ENCODE measurements around the gene PXYLP1.
"Not testable (repeated sequence)": the region's sequence is repeated elsewhere in the genome, so short reads cannot be mapped to it uniquely, and the experiment has no call there.

The PXYLP1 gene

DNA sequence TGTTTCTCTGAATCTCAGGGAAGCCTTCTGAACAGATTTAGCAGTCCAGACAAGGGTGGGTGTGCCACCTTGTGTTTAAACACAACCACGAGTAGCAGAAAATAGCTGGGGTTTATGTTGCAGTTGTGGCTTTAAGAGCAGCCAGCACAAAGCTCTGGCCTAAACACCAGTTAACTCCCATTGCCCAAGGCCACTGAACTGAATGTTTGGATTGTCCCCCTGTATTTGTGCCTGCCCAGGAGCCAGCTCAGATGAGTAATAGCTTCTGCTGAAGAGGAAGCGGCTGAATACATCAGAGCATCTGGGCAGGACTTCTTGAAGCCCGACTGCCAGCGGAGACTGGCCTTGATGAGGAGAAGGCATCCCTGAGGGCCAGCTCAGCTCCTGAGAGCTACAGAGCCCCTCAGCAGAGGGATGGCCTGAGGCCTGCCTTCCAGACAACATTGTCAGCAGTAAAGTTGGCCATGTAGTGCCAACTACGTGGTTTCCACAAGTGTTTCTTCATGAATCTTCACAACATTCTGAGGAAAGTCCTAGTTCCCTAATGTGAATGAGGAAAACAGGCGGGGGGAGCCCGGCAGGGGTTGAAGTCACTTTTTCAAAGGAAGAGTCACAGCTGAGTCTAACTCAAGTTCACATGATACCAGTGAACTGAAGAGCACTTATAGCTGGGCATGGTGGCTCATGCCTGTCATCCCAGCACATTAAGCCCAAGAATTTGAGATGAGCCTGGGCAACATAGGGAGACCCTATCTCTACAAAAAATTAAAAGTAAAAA, 70.9 kb downstream of the PXYLP1 start:
- no peak for DNase-seq

GRCh38 chr3:141303481-141304223, 72.0 kb downstream of the PXYLP1 start:
- DNase-seq: peak; percentile 28

DNA sequence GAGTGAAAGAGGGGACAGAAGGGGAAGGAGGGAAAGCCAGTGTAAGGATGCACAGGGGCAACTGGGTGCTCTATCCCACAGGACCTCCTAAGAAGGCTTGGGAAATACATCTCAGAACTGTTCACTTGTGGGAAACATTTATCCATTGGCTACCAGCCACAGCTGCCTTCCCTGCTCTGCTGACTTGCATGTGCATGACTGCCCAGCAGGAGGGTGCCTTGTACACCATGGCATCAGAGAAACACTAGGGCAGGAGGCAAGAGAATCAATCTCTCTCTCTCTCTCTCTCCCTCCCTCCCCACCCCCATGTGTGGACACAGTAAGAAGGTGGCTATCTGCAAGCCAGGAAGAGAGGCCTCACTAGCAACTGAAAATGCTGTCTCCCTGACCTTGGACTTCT, 73.8 kb downstream of the PXYLP1 start:
- DNase-seq: no peak

- DNase-seq: no peak
Observed at GRCh38 chr3:141306276-141306675, 74.7 kb downstream of the PXYLP1 start.

DNA sequence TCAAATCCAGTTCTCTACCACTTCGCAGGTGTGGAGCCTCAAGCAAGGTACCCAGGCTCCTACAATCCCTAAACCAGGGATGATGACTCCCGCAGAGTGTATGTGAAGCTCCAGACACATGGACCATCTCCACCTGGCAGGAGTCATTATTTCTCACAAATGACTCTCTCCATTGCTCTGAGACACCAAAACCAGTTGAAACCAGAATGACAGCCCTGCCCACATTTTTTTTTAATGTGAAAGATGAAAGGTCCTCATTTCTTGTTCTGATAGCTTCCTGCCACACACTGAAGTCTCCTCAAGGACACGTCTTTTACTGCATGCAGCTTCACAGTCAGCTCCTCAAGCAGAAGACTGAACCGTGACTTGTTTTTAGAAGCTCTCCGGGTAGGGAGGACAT, 75.3 kb downstream of the PXYLP1 start:
- no peak for DNase-seq

DNA sequence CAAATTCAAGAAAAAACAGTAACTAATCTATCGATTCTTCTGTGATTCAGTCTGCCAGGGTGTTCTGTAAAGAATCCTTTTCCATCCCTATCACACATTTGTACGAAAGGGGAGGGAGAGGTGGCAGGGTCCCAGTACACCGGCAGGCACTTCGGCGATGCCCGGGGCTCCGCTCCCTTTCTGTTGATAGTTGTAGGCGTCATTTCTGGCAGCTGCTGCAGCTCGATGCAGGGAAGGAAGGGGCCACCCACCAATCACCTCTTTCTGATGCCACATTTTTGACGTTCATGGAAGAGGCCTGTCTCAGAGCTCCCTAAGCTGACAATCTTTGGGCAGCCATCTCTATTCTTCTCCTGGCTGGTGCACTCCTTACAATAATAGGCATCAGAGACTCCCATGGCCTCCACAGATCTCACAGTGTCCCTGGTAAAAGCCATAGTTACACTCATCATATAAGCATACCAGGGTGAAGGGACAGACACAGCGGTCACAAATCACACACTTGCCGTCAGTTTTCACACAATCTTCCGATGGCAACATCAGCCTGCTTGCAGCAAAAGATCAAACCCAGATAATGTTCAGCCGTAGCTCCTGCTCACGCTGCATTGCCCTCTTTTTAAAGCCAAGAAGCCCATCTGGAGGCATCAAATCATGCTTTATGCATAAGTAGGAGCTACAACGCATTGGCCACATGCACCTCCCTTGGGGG, 75.9 kb downstream of the PXYLP1 start:
- no peak for DNase-seq

DNA sequence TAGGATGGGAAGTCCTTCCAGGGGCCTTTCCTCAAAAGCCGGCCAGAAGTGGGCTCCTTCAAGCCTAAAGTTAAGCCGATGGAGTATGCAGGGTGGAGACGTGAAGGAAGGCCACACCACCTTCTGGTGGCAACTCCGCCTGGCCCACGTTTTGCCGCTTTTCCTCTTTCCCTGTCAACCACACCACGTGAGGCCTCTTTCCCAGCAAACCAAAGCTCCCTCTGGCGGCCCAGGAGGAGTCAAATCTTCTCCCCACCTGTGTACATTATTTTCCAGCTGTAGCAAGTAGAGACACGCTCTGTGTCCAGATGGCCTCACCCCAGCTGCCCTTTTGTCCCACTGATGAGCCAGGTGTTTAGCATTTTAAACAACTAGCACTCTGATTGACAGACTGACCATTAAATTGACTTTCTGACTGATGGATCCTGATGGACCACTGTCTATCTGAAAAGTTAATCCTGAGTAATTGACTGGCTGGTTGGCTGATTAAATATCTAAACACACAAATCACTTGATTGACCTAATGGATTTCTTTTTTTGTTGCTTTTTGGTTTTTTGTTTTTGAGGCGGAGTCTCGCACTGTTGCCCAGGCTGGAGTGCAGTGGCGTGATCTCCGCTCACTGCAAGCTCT, 77.1 kb downstream of the PXYLP1 start:
- DNase-seq: no peak

DNA sequence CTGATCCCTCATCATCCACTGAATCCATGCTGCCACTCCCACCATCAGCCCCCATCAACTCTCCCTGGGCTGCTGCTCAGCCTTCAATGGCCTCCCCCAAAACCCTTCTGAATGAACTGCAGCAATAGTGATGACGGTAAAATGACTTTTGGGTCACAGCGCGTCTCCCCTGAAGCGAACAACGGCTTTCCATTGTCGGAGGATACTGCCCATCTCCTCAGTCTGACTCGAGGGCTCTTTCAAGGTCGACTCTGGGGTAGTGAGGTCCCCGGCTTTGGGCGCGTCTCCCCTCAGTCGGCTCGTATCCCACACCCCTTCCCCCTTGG, 79.5 kb downstream of the PXYLP1 start:
- DNase-seq: no peak

DNA sequence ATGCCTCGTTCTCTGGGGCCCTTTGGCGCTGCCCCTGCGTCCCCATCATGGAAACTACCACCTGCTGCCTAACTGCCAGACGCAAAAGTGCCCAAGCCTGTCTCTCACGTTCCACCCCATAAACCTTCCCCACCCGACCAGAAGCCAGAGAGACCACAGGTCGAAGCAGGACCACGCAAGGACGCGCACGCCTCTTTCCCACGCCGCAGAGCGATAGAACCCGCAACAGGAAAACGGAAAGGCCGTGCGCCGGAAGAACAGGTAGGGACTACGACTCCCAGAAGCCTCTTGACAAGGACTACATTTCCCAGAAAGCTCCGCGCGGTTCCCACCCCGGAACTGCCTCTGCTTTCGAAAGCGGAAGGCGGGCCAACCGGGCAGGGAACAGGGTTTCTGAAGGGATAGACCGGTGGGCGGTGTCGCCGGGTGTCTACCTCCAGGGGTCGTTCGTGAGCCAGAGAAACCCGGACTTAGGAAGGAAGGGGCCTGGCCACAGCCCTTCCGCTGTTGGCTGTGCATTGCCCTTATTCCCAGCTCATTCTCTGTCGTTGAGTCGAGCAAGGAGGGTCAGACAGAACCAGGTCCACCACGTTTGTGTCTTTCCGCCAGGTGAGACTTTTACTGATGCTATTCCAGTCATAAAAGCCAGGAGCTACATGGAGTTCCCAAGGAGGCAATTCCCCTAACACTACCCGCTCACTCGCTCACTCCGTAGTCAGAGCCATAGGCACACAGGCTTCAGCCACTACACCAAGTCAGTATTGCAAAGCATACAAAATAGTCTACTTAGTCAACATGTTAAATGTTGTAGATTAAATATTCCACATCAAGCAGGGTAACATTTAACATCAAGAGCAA, 80.1 kb downstream of the PXYLP1 start:
- peak; percentile 99 for DNase-seq

DNA sequence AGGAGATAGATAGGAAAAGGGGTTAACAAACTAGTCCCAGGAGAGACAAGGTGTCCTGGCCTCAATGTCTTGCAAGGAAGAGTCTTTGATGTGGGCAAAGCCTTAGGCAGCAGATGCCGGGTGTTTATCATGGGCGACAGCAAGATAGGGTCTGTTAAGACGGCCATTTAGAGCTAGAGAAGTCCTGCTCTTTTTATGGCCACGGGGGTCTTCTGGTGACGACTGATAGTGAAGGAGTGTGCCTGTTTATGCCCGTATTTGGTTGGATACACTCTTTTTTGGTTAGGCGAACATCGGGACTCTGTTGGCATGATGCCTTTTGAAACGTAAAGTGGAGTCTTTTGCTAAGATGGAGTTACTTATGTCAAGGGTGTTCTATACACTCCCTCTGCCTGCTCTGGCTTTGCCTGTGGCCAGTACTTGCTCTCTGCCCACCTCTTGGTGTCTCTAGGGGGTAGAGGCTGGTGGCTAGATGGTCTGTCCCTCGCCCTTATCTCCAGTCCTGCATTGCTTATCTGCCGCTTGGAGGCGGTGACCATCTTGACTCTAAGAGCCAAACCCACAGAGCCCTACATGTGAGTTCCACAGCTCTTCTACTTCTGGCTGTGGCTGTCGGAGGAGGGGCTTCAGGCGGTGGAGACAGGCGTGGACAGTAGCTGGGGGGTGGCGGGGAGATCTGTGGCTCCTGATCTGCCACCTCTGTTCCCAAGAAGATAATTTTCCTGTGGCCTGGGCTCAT, 80.9 kb downstream of the PXYLP1 start:
- no peak for DNase-seq

DNA sequence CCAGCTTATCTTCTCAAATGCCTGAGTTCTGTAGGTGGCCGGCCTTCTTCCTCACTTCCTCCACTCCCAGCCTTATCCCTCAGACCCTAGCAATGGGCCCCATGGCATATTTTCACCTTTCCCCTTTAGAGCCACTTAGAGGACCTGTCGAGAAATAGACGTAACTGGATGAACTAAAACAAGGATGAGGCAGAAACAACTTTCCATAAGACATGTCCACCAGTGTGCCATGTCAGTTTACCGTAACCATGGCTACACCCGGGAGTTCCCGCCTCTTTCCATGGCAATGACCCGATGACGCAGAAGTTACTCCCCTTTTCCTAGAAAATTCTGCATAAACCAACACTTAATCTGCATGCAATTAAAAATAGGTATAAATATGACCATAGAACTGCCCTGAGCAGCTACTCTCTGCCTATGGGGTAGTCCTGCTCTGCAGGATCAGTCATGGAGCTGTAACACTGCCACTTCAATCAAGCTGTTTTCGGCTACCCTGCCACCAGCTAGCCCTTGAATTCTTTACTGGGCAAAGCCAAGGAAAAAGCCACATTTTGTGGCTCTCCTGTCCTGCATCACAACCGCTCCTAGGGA, 81.6 kb downstream of the PXYLP1 start:
- DNase-seq: no peak

DNA sequence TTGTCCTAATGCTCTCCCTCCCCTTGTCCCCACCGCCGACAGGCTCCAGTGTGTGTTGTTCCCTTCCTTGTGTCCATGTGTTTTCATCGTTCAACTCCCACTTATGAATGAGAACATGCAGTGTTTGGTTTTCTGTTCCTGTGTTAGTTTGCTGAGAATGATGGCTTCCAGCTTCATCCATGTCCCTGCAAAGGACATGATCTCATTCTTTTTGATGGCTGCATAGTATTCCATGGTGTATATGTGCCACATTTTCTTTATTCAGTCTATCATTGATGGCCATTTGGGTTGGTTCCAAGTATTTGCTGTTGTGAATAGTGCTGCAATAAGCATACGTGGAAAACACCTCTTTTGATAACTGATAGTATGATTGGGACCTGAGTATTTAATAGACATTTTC, 82.8 kb downstream of the PXYLP1 start:
- DNase-seq: not testable (repeated sequence)

DNA sequence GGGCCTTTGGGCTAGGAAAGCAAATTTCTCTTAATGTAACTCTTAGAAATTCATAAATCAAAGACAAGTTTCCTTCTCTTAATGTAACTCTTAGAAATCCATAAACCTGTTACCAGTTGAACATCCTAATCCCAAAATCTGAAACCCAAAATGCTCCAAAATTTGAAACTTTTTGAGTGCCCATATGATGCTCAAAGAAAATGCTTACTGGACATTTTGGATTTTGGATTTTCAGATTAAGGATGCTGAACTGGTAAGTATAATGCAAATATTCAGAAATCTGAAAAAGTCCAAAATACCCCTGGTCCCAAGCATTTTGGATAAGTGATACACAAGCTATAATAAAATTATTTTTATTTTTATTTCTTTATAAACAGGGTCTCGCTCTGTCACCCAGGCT, 85.2 kb downstream of the PXYLP1 start:
- DNase-seq: no peak

GRCh38 chr3:141320399-141321108, 88.9 kb downstream of the PXYLP1 start:
- DNase-seq: no peak

- no peak for DNase-seq
Observed at GRCh38 chr3:141321109-141321497, 89.5 kb downstream of the PXYLP1 start.

GRCh38 chr3:141323936-141324704, 92.5 kb downstream of the PXYLP1 start:
- DNase-seq: no peak

DNA sequence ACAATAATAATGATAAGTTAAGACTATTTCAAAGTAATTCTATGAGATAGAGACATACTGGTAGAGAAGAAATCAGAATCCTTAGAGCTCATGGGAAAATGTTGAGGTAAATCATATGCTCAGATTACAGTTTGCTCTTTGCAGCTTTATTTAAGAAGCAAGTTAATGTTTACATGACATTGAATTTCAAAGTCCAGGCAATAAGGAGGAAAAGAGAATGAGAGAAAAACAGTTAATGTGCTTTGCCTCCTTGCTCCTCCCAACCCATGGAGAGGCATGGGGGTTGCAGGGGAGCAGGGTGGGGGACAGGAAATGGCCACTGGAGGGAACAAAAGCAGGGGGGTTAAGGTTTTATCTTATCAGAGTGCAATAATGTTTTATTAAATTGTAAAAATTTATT, 94.5 kb downstream of the PXYLP1 start:
- DNase-seq: no peak

DNA sequence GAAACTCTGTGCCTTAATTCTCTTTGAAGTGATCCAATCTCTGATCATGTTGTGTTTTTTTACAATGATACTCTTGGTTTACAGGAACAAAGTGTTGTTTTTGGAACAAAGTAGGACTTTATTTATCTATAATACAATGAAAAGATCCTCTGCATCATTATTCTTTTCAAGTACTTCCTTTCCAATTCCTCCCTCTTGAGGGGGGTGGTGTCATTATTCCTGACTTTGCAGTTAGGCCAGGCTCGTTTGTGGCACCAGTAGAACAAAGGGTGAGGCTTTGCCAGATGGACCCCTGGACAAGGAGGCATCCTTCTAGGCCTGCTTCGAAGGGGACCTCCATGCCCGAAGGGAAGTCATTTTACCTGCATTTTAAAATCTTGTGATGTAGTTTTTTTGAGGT, 95.0 kb downstream of the PXYLP1 start:
- no peak for DNase-seq

- no peak for DNase-seq
Observed at GRCh38 chr3:141328286-141329166, 96.9 kb downstream of the PXYLP1 start.

Measured in NCI-H2081 treated with DMSO at 0.1 percent for 48 hours (cell line).